Endodermal cell (in vitro differentiated cells): ENCODE data around the gene PLXNA2. TPM values are rescaled to one million over a fixed set of nuclear protein-coding genes. Genes with fewer than 3 reads are reported as not detected.

ENCODE experiments used
- DNase-seq: peaks from one replicate; pipeline ENCODE4 v3.0.0-alpha.2; 2017
- H3K27ac ChIP-seq: 2 replicates; pipeline ENCODE4 v1.5.1; 2013; ENCODE audit warnings: mild to moderate bottlenecking, low read depth, low read length, moderate library complexity
- H3K27me3 ChIP-seq: 2 replicates; pipeline ENCODE4 v1.6.1; 2013; ENCODE audit warnings: mild to moderate bottlenecking, low read length, moderate library complexity; ENCODE audit not compliant: insufficient read depth, control insufficient read depth, poor library complexity, severe bottlenecking
- H3K36me3 ChIP-seq: 2 replicates; pipeline ENCODE4 v1.7.0; 2013; ENCODE audit warnings: mild to moderate bottlenecking, low read length, moderate library complexity; ENCODE audit not compliant: control insufficient read depth, insufficient read depth
- H3K4me1 ChIP-seq: one replicate; pipeline ENCODE4 v1.7.0; 2013; ENCODE audit warnings: low read length; ENCODE audit not compliant: control insufficient read depth, insufficient read depth
- H3K4me3 ChIP-seq: 2 replicates; pipeline ENCODE4 v1.5.1; 2013; ENCODE audit warnings: mild to moderate bottlenecking, low read length, moderate library complexity
- H3K9ac ChIP-seq: 2 replicates; pipeline ENCODE4 v1.6.1; 2013; ENCODE audit warnings: mild to moderate bottlenecking, low read length, moderate library complexity; ENCODE audit not compliant: poor library complexity, severe bottlenecking; ENCODE audit errors: extremely low read depth
- H3K9me3 ChIP-seq: 2 replicates; pipeline ENCODE4 v1.6.1; 2013; ENCODE audit warnings: mild to moderate bottlenecking, low read length, moderate library complexity; ENCODE audit not compliant: control insufficient read depth
- H3K27ac Mint-ChIP-seq: 2 replicates; pipeline ENCODE4 v1.8.0; 2020; ENCODE audit warnings: mixed read lengths
- H3K27me3 Mint-ChIP-seq: 2 replicates; pipeline ENCODE4 v1.8.0; 2021; ENCODE audit warnings: mild to moderate bottlenecking, mixed read lengths; ENCODE audit not compliant: insufficient read depth
- H3K36me3 Mint-ChIP-seq: 2 replicates; pipeline ENCODE4 v1.8.0; 2020; ENCODE audit warnings: low read depth, mixed read lengths
- H3K4me1 Mint-ChIP-seq: 2 replicates; pipeline ENCODE4 v1.8.0; 2020; ENCODE audit warnings: mixed read lengths
- H3K4me3 Mint-ChIP-seq: 2 replicates; pipeline ENCODE4 v1.8.0; 2020; ENCODE audit warnings: mild to moderate bottlenecking, moderate library complexity, mixed read lengths
- H3K9me3 Mint-ChIP-seq: 2 replicates; pipeline ENCODE4 v1.8.0; 2020; ENCODE audit warnings: mild to moderate bottlenecking, mixed read lengths
- WGBS, 2 experiments: methylation state at CpG; one replicate each; pipeline versions ENCODE4 v1.1.5 to v1.1.7; 2013; ENCODE audit warnings: missing lambda C conversion rate in 2 of 2, mixed read lengths in 1 of 2; ENCODE audit not compliant: insufficient coverage in 1 of 2, insufficient read length in 1 of 2; 5-methylcytosine and 5-hydroxymethylcytosine counted together
- total RNA-seq, 2 donors: library from RNA; stranded (reverse); fragmentation: NEBNext Ultra II Directional in 1 of 2; extraction: Animal tissue kit (Norgen Biotek cat#: 25700) in 1 of 2; gene quantifications; 2 replicates in 1 of 2; 3 replicates in 1 of 2; pipeline ENCODE4 v1.2.1, GENCODE V29; 2021
- TF ChIP-seq, protein P1 (sequence below): fragments of 200-600 bp; sonication (generic); conservative IDR thresholded peaks from 2 replicates; pipeline ENCODE4 v1.5.0; 2021; ENCODE audit warnings: antibody characterized with exemption, mild to moderate bottlenecking

The PLXNA2 gene
- total RNA-seq, 2 donors from 2014 or later, result 61.2 to 86.1 TPM

DNA sequence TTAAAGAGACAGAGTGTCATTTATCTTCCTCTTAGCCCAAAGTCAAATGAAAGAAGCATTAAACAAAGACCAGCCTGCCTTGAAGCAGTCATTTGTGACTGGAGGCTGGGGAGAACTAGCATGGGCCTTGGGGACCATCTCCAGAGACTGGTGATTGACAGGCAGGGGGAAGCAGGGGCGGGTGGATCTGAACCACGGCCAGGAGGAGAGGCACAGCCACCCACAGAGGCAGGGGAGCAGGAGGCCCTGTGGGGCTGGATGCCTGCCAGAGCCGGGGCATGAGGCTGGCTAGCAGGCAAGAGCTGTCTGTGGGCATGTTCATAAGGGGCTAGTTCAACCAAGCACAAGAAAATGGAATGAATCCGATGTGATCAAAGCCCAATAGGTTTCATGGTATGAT lies 73.9 kb downstream of the PLXNA2 start:
- Histone ChIP-seq H3K27me3 (no peaks in the 10 kb centered on the region), H3K4me1 (peaks cover 33% of the 10 kb centered on the region), H3K4me3 (no peak overlapping the region), H3K9ac (no peak overlapping the region), H3K9me3 (no peaks in the 10 kb centered on the region), H3K36me3 (peaks cover 93% of the 10 kb centered on the region), H3K27ac (no peak overlapping the region)
- DNase-seq, result no peak
- Mint-ChIP-seq H3K27ac (no peak overlapping the region), H3K36me3 (peaks cover 25% of the 10 kb centered on the region), H3K4me3 (no peak overlapping the region), H3K27me3 (no peaks in the 10 kb centered on the region), H3K9me3 (no peaks in the 10 kb centered on the region), H3K4me1 (peaks cover 52% of the 10 kb centered on the region)
- 58 to 84% methylated on average over 3 to 4 of the region's 4 CpGs for whole genome bisulfite sequencing, 2 experiments
- TF ChIP-seq, protein P1, sequence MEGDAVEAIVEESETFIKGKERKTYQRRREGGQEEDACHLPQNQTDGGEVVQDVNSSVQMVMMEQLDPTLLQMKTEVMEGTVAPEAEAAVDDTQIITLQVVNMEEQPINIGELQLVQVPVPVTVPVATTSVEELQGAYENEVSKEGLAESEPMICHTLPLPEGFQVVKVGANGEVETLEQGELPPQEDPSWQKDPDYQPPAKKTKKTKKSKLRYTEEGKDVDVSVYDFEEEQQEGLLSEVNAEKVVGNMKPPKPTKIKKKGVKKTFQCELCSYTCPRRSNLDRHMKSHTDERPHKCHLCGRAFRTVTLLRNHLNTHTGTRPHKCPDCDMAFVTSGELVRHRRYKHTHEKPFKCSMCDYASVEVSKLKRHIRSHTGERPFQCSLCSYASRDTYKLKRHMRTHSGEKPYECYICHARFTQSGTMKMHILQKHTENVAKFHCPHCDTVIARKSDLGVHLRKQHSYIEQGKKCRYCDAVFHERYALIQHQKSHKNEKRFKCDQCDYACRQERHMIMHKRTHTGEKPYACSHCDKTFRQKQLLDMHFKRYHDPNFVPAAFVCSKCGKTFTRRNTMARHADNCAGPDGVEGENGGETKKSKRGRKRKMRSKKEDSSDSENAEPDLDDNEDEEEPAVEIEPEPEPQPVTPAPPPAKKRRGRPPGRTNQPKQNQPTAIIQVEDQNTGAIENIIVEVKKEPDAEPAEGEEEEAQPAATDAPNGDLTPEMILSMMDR, result no peak

DNA sequence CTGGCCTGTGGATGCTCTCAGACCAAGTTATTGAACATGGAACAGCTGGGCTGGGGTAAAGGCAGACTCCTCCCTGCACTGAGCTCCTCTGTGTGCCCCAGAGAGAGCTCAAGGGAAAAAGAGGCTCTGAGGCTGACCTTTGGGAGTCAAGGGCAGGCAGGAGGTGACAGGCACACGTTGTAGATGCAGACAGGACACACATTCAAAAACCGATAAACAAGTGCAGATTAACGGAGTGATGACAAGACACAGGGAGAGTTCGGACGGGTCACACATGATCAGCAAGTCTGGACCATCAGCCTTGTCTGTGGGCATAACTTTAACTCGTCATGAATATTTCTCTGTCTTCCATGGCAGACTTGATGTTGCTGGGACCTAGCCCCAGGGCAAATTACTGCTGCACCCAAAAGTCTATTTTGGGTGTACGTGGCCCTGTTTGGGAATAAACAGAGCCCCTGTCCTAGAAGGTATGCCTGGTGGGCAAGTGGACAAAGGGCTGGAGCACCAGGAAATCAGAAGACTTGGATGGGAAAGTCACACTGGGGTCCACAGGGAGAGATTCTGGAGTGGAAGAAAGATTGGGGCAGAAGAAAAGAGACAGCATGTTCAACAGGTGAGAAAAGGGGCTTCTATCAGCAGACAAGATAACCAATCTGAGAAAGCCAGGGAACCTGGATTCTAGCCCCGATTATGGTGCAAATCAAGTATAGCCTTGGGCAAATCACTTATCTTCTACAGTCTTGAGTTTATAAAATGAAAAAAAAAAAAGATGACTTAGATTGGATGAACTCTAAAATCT lies 74.9 kb downstream of the PLXNA2 start:
- Mint-ChIP-seq H3K27me3 (no peaks in the 10 kb centered on the region), H3K27ac (no peak overlapping the region)
- 93 to 96% methylated on average over 8 of the region's 8 CpGs for WGBS, 2 experiments

DNA sequence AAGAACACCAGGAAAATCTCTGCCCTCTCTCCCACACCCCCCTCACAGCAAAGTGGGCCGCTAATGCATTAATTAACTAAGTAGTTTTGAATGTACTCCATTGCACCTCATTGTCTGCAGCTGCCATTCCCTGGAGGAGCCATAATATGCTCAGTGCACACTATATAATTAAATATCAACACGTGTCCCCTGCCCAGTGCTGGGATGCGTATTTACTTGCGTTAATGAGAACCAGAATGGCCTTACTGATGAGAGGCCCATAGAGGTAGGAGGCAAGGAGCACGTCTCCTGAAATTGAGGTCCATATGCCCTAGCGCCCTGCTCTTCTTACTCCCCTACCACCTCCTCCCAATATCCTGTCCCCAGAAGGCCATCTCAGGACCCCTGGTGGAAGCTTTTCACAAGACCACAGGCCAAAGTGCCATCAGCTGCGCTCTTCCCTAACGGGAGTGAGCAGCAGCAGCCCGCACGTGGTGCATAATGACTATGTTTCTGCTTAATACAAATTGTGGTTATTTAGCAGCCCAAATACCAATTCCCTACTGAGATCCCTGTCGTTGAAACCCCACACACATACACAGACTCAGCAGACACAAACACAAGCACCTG lies 76.8 kb downstream of the PLXNA2 start:
- H3K4me3 Mint-ChIP-seq, result no peak overlapping the region
- Histone ChIP-seq H3K4me3 (no peak overlapping the region), H3K27me3 (no peaks in the 10 kb centered on the region), H3K9me3 (no peaks in the 10 kb centered on the region), H3K4me1 (peaks cover 53% of the 10 kb centered on the region), H3K27ac (no peak overlapping the region), H3K9ac (no peak overlapping the region), H3K36me3 (peaks cover 96% of the 10 kb centered on the region)
- TF ChIP-seq, protein P1, result peak; percentile 61
- H3K27me3 Mint-ChIP-seq, result no peaks in the 10 kb centered on the region
- H3K9me3 Mint-ChIP-seq, result no peaks in the 10 kb centered on the region
- peaks cover 17% of the 10 kb centered on the region for H3K36me3 Mint-ChIP-seq
- peaks cover 71% of the 10 kb centered on the region for H3K4me1 Mint-ChIP-seq
- 83 to 90% methylated on average over 4 to 11 of the region's 11 CpGs for WGBS, 2 experiments
- DNase-seq, result no peak
- H3K27ac Mint-ChIP-seq, result no peak overlapping the region

More for the DNA sequence above, 74.9 kb downstream of the PLXNA2 start:
- peaks cover 96% of the 10 kb centered on the region for H3K36me3 ChIP-seq
- H3K27ac ChIP-seq, result no peak overlapping the region
- TF ChIP-seq, protein P1, result no peak
- H3K9me3 ChIP-seq, result no peaks in the 10 kb centered on the region
- peaks cover 43% of the 10 kb centered on the region for H3K4me1 ChIP-seq
- Mint-ChIP-seq H3K4me1 (peaks cover 55% of the 10 kb centered on the region), H3K9me3 (no peaks in the 10 kb centered on the region), H3K4me3 (no peak overlapping the region), H3K36me3 (peaks cover 20% of the 10 kb centered on the region)
- no peaks in the 10 kb centered on the region for H3K27me3 ChIP-seq
- no peak overlapping the region for H3K4me3 ChIP-seq
- no peak for DNase-seq
- H3K9ac ChIP-seq, result no peak overlapping the region
